OCI-LY1 (cell line): Measurements from ENCODE around the gene SLC17A3.

Experiments used
- H2AFZ ChIP-seq: fragments of 200-600 bp; sonication (generic), shearing (Covaris generic); 2 replicates; pipeline ENCODE4 v1.6.0; 2014; ENCODE audit warnings: antibody characterized with exemption, mild to moderate bottlenecking, low read length
- H3F3A ChIP-seq: fragments of 200-600 bp; sonication (generic), shearing (Covaris generic); 2 replicates; pipeline ENCODE4 v1.6.0; 2014; ENCODE audit warnings: mild to moderate bottlenecking, antibody characterized with exemption, low read length, moderate library complexity; ENCODE audit not compliant: insufficient read depth
- H3K27ac ChIP-seq: fragments of 200-600 bp; sonication (generic); 2 replicates; pipeline ENCODE4 v1.5.1; 2014; ENCODE audit warnings: low read length, mixed run types, mild to moderate bottlenecking, low read depth; ENCODE audit not compliant: poor library complexity, severe bottlenecking
- H3K27me3 ChIP-seq: fragments of 200-600 bp; sonication (generic); 2 replicates; pipeline ENCODE4 v1.6.0; 2014; ENCODE audit warnings: antibody characterized with exemption, mild to moderate bottlenecking, low read length, moderate library complexity; ENCODE audit not compliant: insufficient read depth
- H3K36me3 ChIP-seq: fragments of 200-600 bp; sonication (generic); 2 replicates; pipeline ENCODE4 v1.6.1; 2014; ENCODE audit warnings: mild to moderate bottlenecking, antibody characterized with exemption, low read length, moderate library complexity, mixed read lengths; ENCODE audit not compliant: insufficient read depth
- H3K4me1 ChIP-seq: fragments of 200-600 bp; sonication (generic); 2 replicates; pipeline ENCODE4 v1.5.1; 2014; ENCODE audit warnings: mild to moderate bottlenecking, low read length, moderate library complexity; ENCODE audit not compliant: insufficient read depth, severe bottlenecking
- H3K4me2 ChIP-seq: fragments of 200-600 bp; sonication (generic), shearing (Covaris generic); 2 replicates; pipeline ENCODE4 v1.6.1; 2014; ENCODE audit warnings: low read length
- H3K4me3 ChIP-seq: fragments of 200-600 bp; sonication (generic); 2 replicates; pipeline ENCODE4 v1.5.1; 2014; ENCODE audit warnings: low read length, low read depth, mild to moderate bottlenecking, mixed read lengths; ENCODE audit not compliant: poor library complexity, severe bottlenecking
- H3K79me2 ChIP-seq: fragments of 200-600 bp; shearing (Covaris generic); 2 replicates; pipeline ENCODE4 v1.6.1; 2016; ENCODE audit warnings: mixed run types, low read length, mixed read lengths; ENCODE audit not compliant: insufficient read depth
- H3K9ac ChIP-seq: fragments of 200-600 bp; sonication (generic), shearing (Covaris generic); 2 replicates; pipeline ENCODE4 v1.6.1; 2014; ENCODE audit warnings: mild to moderate bottlenecking, low read length, mixed read lengths
- H3K9me2 ChIP-seq: fragments of 200-600 bp; sonication (generic), shearing (Covaris generic); 2 replicates; pipeline ENCODE4 v1.6.1; 2014; ENCODE audit warnings: low read depth, mild to moderate bottlenecking, low read length, mixed read lengths
- H3K9me3 ChIP-seq: fragments of 200-600 bp; shearing (Covaris generic); 2 replicates; pipeline ENCODE4 v1.6.1; 2014; ENCODE audit warnings: low read length, mixed read lengths
- H4K20me1 ChIP-seq: fragments of 200-600 bp; sonication (generic), shearing (Covaris generic); 2 replicates; pipeline ENCODE4 v1.6.0; 2016; ENCODE audit warnings: mild to moderate bottlenecking, low read length; ENCODE audit not compliant: insufficient read depth
- EZH2 ChIP-seq: fragments of 200-600 bp; sonication (generic), shearing (Covaris generic); IDR thresholded peaks from 2 replicates; pipeline ENCODE4 v1.8.0; 2017; ENCODE audit warnings: borderline replicate concordance, mixed run types, mild to moderate bottlenecking, antibody characterized with exemption, low read length, moderate library complexity, mixed read lengths
- TF ChIP-seq, protein P1 (sequence below): fragments of 200-600 bp; sonication (generic), shearing (Covaris generic); IDR thresholded peaks from 2 replicates; pipeline ENCODE4 v1.5.1; 2017; ENCODE audit warnings: mild to moderate bottlenecking, antibody characterized with exemption, low read length, moderate library complexity, mixed read lengths

Gene SLC17A3

DNA sequence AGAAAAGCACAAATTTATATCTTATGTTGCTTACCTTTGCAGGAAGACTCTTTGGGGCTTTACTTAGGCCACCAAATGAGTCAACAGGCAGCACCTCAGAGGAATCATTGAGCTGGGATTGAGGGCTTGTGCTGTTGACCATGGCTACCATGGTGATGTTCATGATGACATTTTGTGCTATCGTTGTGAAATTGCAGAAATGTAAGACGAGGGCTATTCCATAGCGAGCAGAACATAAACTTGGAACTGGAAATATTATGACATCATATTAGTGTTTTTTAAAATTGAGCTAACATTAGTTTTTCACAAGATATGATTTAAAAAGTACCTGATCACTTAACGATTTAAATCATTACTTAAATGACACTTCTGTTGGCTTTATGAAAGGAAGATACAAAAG, 11.8 kb downstream of the SLC17A3 start:
- Histone ChIP-seq H3K9me3 (no peaks in the 10 kb centered on the region), H3K9ac (no peak overlapping the region), H3K27ac (no peak overlapping the region), H3K79me2 (no peaks in the 10 kb centered on the region), H3K4me1 (no peaks in the 10 kb centered on the region), H3K4me3 (no peak overlapping the region), H3K4me2 (no peak overlapping the region), H3K27me3 (no peaks in the 10 kb centered on the region), H3K9me2 (no peaks in the 10 kb centered on the region), H3F3A (no peaks in the 10 kb centered on the region), H2AFZ (no peak overlapping the region), H4K20me1 (no peaks in the 10 kb centered on the region), H3K36me3 (no peaks in the 10 kb centered on the region)
- TF ChIP-seq EZH2: no peak
- TF ChIP-seq, protein P1, sequence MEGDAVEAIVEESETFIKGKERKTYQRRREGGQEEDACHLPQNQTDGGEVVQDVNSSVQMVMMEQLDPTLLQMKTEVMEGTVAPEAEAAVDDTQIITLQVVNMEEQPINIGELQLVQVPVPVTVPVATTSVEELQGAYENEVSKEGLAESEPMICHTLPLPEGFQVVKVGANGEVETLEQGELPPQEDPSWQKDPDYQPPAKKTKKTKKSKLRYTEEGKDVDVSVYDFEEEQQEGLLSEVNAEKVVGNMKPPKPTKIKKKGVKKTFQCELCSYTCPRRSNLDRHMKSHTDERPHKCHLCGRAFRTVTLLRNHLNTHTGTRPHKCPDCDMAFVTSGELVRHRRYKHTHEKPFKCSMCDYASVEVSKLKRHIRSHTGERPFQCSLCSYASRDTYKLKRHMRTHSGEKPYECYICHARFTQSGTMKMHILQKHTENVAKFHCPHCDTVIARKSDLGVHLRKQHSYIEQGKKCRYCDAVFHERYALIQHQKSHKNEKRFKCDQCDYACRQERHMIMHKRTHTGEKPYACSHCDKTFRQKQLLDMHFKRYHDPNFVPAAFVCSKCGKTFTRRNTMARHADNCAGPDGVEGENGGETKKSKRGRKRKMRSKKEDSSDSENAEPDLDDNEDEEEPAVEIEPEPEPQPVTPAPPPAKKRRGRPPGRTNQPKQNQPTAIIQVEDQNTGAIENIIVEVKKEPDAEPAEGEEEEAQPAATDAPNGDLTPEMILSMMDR: no peak

DNA sequence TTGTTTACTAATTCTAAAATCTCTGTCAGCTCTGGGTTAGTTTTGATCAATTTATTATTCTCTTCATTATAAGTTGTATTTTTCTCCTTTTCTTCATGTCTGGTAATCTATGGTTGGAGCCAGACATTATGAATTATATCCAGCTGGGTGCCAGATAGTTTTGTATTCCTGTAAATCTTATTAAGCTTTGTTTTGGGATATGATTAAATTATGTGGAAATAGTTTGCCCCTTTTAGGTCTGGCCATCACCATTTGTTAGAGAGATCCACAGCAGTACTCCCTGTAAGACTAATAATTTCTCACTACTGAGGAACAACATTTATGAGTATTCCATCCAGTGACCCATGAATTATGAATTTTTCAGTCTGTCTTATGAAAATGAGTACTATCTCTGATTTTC, 21.3 kb downstream of the SLC17A3 start:
- no peak overlapping the region for H3K4me3 ChIP-seq
- H4K20me1 ChIP-seq: no peaks in the 10 kb centered on the region
- no peak overlapping the region for H3K4me2 ChIP-seq
- no peaks in the 10 kb centered on the region for H3K9me3 ChIP-seq
- no peaks in the 10 kb centered on the region for H3K4me1 ChIP-seq
- TF ChIP-seq, protein P1: no peak
- no peak for TF ChIP-seq EZH2
- H3K9me2 ChIP-seq: no peaks in the 10 kb centered on the region
- no peak overlapping the region for H2AFZ ChIP-seq
- H3K27ac ChIP-seq: no peak overlapping the region
- H3K36me3 ChIP-seq: no peaks in the 10 kb centered on the region
- no peaks in the 10 kb centered on the region for H3K27me3 ChIP-seq
- no peaks in the 10 kb centered on the region for H3F3A ChIP-seq
- no peaks in the 10 kb centered on the region for H3K79me2 ChIP-seq
- no peak overlapping the region for H3K9ac ChIP-seq

- Histone ChIP-seq H3K9ac (no peak overlapping the region), H3K9me3 (no peaks in the 10 kb centered on the region), H4K20me1 (no peaks in the 10 kb centered on the region), H3F3A (no peaks in the 10 kb centered on the region), H3K27ac (no peak overlapping the region), H3K27me3 (no peaks in the 10 kb centered on the region), H3K9me2 (no peaks in the 10 kb centered on the region), H3K79me2 (no peaks in the 10 kb centered on the region), H2AFZ (no peak overlapping the region), H3K4me2 (no peak overlapping the region), H3K4me3 (no peak overlapping the region), H3K36me3 (no peaks in the 10 kb centered on the region), H3K4me1 (no peaks in the 10 kb centered on the region)
- TF ChIP-seq, protein P1: no peak
- TF ChIP-seq EZH2: no peak
Observed at GRCh38 chr6:25851961-25852360, 22.1 kb downstream of the SLC17A3 start.
